Fibroblast of skin of right biceps (primary cell): Measurements from ENCODE around the gene ATP12A.

Experiments used
- DNase-seq: peaks from one replicate; pipeline ENCODE4 v3.0.0-alpha.2; 2013

The ATP12A gene

DNA sequence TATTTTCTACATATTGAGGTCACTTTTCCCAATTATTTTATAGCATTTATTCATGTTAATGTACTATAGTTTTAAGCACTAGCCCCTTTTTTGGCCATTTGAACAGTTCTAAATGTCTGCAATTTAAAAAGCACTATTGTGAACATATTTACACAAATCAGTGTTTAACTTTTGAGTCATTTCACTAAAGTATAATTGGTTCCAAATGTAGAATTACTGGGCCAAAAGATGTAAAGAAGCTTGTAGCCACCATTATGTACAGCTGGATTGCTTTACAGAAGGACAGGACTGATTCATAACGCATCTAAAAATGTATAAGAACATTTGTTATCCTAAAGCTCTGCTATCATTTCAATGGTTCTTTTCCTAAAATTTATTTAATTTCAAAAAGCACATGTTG is 16.6 kb upstream of the ATP12A start:
- peak; percentile 40 for DNase-seq

DNA sequence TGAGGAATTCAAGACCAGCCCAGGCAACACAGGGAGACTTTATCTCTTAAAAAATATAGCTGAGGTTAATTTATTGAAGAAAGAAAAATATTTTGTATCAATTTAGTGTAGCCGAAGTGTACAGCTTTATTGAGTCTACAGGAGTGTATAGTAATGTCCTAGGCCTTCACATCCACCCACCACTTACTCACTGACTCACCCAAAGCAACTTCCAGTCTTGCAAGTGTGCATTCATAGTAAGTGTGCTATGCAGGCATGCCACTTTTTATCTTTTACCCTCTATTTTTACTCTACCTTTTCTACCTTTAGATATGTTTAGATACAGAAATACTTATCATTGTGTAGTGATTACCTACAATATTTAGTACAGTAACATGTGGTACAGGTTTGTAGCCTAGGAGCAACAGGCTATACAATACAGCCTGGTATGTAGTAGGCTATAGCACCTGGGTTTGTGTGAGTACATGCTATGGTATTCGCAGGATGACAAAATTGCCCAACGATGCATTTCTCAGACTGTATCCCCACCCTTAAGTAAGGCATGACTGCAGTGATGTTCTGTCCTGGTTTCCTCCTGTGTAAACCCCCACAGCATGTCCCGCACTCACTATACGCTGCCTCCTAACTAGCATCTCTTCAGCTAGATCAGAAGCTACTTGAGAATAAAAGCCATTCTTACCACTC is 15.3 kb upstream of the ATP12A start:
- peak; percentile 74 for DNase-seq

DNA sequence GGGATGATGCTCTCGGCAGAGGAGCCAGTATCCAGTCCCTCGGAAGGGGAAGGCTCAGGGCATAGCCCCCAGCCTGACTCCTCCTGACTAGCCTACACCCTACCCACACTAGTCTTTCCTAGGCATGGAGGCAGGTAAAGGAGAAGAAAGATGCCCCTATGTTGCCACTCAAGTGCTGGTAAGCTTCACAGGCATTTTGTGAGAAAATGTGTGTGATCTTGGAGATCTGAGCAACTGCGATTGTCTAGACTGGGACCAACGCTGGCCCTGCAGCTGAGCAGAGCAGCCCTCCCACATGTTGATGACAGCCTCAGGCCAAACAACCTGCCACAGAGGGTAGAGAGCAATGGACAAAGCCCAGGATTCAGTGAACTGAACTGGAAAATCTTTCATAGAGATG is 11.7 kb upstream of the ATP12A start:
- DNase-seq: no peak

DNA sequence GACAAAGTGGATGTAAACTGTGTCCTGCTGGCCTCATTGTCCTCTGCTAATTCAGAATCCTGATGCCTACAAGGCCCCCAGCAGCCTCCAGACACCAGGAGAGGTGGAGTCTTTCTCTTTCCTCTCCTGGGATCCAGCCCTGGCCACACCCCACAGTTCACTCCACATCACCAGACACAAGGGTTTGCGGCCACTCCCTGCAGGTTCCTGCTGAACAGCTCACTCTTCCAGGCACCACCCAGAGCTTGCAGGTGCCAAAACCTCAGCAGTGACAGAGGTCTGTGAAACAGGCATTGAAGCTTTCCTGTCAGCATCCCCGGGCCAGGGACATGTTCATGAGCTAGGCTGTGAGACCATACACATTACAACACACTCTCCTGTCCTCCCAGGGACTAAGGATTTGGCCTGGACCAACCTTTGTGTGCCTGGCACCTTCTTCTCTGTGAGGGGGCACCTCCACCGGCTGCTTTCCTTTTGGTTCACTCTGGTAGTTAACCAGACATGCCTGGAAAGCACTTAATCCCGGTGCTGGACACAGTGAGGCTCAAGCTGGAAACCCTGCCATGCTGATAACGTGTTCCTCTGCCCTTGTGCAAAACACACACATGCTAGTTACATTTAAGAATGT is 11.1 kb upstream of the ATP12A start:
- no peak for DNase-seq

DNA sequence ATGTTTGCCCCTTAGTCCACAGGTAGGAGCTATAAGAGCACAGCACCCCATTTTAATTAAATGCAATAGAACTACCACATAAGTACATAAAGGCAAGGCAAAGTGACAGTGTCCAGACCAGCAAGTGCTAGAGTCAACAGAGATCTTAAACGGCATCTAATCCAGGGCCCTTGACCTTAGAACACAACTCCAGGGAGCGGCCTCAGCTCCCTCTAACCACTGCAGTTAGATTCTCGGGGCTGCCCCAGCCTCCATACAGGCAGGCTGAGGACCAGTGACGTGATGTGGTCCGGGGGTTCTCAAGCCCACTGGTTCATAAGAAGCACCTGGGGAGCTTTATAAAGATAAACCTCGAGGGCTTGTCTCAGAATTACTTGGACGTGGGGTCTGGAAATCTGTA is 10.0 kb upstream of the ATP12A start:
- no peak for DNase-seq

DNA sequence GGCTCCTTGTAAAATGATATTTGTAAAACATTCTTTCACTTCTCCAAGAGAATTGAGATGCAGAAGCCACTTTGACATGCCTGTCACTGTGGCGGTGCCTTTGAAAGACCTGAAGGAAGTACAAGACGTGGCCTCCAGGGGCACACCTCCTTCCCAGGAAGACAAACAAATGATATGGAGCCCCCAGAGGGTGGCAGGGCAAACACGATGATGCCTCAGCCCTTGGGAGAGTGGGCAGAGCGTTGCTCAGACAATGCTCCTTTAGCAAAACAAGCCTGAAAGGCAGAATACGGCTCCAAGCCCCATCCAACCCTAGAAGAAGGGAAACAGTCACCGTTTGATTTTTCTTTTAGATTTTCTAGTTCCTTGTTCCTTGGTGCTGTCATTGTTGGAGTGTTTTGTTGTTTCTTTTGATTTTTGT is 9.2 kb upstream of the ATP12A start:
- peak; percentile 34 for DNase-seq

DNA sequence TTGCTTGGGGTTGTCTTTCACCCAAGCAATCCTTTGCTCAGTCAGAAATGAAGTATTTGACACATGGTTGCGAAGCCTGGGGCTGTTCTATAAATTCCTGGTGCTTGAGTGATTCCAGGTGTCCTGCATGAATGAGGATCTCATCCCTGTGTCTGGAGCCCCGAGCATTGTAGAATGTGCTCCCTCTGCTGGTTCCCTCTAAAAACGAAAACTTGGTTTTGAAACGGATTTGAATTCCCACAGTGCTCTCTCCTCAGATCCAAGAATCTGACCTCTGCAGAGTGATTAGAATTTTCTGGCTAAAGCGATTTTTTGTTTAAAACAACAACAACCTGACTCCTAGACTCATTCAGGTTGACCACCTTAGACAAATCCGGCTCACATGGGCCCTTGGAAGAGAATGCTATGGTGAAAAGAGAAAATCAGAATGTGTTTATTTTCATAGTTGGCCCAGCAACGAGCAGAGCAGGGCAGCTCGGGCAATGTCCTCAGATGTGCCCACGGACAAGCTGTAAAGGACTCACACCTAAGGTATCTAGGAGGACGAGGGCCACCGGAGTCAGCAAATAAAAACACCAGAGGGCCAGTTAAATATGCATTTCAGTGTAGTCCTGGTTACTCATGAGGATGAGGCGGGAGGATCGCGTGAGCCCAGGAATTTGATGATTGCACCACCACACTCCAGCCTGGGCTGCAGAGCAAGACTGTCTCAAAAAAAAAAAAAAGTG is 8.7 kb upstream of the ATP12A start:
- peak; percentile 88 for DNase-seq

DNA sequence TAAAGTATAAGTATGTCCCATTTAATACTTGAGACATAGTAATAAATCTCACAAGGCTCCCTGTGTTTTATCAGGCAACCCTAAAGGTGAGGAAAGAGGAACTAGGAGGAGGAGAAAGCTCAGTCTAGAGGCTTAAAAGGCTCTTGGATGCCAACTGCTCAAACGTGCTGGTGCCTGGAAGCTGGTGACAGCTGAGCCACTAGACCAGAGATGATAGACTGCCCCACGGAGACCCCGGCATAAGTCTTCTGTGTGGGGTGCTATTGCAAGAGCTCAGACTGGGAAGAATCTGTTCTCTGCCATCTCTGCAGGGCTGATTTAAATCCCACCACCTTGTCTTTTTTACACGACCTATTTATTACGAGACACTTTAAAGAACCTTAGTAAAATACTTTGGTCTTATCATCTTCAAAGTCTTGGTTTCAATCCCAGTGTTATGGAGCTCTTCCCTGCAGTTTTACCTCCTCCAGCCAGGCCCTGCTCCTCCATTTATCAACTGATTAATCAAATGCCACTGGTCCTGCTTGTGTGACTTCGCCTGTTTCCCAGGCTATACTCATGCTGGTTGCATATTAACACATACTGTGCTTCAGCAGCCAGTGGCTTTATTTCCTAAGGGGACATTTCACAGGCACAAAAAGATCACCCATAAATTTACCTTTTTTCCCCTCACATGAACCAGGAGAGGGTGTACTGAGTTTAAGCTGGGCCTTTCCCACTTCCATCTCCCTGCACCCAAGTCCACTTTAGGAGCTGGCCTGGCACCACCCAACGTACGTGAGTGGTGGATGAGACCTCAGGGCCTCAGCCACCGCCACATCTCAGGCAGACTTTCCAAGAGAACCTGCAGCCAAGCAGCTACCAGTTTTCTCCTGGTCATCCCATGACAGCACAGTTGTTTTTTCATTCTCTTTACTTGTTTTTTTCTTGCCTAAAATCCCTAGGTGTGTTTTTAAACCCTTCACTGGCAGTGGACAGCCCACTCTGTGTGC is 7.8 kb upstream of the ATP12A start:
- no peak for DNase-seq

DNA sequence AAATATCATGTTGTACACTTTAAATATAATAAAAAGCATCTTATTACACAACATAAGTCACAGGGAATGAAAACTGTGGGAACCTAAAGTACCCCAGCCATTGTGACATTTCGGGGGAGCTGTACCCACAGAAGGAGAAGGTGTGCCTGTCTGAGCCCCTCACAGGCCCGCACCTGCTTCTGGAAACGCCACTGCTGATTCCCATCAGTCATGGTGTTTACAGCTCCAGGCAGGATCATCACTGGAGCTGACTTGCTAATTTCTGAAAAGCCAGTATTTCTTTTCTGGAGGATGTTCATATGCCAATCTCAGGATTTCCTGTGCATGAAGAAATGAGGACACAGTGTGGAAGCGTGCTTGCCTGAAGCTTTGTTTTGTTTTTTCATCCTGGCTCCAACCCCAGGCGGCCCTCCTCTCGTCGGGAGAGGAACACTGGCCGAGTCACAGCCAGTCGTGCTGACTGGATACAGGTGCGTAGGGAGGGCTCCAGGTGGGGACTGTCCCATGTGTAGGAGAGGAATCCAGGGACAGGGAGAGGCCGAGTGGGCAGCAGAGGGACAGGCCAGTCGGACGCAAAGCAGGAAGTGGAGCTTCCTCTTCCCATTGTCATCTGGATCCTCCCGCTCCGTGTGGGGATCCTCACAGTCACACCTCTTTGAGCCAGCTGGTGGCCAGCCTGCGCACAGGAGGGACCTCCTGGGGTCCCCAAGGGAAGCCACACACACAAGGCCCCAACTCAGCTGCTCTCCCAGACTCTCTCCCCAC is 4.2 kb upstream of the ATP12A start:
- DNase-seq: no peak

DNA sequence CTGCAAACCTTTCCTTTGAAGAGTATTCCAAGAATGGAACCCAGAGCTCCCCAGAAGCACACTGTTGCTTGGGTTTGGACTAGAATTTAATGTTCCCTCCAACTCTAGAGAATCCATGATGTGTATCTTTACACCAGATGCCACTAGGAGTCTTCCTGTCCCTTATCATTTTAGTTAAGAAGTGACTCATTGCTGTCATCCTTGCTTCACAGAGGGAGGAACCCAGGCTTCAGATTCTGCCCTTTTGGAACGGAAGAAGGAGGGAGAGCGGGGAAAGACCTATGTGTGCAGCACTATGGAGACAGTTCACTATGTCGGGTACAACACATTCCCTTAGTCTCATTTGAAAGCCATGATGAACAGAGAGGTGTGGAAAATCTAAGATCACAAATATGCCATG is 2.1 kb upstream of the ATP12A start:
- no peak for DNase-seq

DNA sequence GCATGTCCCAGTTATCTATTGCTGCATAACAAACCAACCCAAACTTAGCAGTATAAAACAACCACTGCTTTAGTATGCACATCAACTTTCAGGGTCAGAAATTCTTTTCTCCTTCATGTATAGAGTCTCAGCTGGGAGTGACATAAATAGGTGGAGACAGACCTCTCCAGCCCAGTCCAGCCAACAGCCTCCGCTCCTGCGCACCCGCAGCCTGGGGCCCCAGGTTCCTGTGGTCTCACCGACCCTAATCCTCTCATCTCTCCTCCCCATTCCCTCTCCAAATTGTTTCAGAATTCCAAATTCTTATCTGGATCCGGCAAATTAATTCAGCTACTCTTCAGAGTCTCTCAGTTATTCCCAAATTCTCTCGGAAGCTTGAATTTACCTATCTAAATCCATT is 522 bp upstream of the ATP12A start:
- DNase-seq: no peak

DNA sequence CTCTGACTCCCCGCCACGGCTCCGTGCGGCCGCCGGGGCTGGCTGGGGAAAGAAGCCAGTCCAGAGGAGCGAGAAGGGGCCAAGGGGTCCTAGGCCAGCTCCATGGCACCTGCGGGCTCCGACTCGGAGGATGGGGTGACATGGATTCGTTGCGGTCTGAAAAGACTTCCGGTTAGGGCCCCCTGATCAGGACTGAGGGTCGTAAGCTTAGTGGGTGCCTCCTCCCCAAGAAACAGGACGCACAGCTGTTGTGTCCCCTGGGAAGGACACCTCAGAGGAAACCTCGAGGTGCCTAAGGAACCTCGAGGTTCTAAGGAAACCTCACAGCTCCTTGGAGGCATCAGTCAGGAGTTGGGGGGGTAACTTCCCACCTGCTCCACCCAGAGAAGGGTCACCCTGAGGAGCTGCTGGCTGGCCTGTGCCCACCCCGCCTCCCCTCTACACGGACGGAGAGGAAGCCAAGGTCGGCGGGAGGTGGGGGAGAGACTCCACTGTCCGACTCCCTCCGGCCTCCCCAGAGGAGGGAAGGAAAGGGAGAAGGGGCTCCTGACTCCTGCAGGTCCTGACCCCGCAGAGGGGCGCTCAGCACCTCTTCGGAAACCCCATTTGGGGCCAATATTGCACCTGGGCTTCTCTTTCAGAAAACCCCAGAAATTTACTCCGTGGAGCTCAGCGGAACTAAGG is 855 bp downstream of the ATP12A start:
- DNase-seq: no peak

DNA sequence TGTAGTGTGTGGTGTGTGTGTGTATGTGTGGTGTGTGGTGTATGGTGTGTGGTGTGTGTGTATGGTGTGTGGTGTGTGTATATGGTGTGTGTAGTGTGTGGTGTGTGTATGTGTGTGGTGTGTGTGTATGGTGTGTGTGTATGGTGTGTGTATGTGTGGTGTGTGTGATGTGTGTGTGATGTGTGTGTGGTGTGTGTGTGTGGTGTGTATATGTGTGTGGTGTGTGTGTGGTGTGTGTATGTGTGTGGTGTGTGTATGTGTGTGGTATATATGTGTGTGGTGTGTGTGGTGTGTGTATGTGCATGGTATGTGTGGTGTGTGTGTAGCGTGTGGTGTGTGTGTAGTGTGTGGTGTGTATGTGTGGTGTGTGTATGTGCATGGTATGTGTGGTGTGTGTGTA is 1.7 kb downstream of the ATP12A start:
- DNase-seq: no peak

DNA sequence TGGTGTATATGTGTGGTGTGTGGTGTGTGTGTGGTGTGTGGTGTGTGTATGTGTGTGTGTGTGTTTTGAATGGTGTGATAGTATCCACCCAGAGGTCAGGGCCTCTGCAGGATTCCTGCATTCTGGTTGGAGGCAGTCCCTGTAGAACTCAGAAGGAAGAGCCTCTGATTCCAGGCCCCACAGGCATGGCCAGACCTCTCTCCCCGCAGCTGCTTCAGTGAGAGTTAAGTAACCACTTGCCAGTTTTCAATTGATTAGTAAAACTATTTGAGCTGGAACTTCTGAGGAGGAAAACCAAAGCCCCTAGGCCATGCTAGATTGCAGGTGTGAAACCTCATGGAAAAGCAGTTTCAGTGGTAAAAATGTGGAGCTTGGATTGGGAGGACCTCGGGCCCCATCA is 2.1 kb downstream of the ATP12A start:
- no peak for DNase-seq

DNA sequence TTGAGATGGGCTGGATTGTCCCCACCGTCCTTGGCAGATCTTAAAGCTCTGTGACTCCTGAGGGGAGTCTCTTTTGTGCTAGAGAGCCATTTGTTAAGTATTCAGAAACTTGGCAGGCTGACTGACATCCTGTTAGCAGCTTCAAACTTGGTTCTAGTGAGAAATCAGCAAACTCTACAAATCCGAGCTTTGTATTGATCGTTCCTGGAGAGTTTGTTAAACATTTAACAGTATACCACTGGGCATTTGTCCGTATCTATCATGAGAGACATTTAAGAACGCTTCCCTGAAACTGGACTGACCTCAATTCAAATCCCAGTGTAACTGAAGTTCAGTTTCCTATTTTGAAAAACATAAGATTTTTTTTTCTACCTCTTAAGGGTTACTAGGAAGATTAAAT is 3.1 kb downstream of the ATP12A start:
- no peak for DNase-seq

DNA sequence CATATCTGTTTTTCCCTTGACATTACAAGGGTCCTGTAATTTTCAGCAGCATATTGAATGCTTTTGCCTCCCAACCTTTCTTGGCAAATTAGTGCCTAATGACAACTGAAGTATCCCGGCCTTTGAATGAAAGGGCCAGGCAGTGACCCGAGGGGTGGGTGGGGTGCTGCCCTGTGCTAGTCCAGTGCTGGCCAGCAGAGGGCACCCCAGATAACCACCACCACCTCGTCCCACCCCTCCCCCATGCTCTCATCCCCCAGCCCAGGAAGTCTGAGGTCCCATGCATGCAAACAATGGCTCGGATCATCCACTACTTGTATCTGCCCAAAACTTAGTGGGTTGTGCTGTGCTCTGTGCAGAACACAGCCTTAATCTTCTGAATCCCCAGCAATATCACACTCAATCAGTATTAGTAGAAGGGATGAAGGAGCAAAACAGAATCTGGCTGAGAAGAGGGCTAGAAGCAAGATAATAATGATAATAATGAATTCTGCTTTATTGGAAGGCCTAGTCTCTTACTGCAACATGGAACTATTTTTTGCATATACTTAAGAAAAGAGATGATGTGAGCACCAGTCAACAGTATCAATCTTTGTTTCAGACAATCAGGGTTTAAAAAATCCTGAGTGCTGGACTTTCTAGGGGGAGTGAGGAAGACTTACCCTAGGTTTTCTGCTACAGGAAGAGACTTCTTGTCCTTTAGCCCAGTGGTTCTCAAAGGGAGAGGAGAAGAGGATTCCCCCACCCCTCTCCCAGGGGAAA is 3.8 kb downstream of the ATP12A start:
- DNase-seq: peak; percentile 45

DNA sequence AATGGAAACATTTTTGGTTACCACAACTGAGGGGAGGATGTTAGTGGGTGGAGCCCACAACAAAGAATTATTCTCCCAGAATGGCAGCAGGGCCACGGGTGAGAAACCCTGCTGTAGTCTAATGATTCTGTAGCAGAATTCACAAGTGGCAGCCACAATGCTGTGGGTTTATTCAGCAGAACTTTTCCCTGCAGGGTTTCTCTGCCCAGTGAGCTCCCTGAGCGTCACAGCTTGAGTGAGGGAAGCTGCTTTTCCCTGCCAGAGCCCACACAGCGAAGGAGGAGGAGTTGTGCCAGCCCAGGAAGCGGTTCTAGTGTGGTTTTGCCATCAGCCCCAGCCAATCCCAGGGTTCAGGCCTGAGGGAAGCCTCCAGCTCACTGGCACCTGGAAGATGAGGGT is 4.4 kb downstream of the ATP12A start:
- peak; percentile 34 for DNase-seq

DNA sequence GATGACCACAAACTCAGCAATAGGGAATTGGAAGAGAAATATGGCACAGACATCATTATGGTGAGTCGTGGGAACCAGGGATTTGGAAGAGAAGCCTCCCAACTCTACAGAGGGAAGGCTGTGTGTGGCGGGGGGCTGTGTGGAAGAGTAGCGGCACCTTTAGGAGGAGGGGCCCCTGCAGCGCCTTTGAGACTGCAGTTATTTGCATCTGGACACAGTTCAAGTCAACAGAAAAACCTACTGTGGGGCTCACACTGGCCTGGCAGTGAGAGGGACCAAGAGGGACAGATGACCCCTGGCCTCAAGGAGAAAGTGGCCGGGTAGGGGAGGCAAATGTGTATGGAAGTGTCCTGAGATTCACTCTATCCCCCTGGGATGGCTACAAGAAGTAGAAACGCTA is 5.1 kb downstream of the ATP12A start:
- no peak for DNase-seq

DNA sequence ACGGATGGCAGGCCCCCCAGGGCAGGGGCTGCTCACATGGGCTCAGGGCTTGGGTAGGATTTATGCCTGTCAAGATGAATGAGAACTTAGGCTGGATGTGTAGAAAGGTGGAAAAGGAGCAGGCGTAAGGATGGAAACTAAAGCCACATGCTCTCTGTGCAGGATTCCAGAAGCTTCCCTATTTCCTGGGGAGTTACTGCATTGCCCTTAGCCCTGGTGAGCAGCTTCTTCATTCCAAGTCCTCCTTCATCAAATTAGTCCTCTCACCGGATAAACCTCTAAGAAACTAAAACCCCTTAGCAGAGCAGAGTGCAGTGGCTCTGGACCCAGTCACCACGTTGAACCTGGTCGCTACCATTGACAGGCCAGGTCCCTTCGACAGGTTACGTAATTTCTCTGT is 7.4 kb downstream of the ATP12A start:
- DNase-seq: no peak

DNA sequence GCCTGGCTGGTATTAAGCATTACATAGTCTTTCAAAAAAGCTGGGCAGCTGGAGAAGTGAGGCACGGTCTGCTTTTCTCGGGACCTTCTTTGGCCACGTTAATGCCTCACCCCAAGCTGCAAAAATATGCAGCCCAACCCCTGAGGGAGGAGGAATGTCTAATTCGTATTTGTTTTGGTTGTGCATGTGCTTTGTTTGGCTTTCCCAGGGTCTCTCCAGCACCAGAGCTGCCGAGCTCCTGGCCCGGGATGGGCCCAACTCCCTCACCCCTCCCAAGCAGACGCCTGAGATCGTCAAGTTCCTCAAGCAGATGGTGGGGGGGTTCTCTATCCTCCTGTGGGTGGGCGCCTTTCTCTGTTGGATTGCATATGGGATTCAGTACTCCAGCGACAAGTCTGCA is 7.9 kb downstream of the ATP12A start:
- no peak for DNase-seq

DNA sequence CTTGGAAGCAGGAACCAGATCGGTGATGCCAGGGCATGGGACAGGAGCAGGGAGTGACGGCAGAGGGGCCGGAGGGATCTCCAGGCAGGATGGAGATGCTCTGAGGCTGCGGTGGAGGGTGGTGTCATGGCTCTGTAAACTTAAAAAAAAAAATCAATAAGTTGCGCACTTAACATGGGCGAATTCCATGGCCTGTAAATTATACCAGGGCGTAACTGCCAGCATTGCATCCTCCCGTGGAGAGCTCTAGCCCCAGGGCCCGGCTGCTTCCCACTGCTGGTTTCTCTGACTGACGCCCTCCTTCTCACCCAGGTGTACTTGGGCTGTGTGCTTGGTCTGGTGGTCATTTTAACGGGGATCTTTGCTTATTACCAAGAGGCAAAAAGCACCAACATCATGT is 8.7 kb downstream of the ATP12A start:
- no peak for DNase-seq
